Tibial artery (tissue), 4 donors: Measurements from ENCODE around the gene FARP1.

Experiments used
- DNase-seq, 2 donors: peaks; one replicate each; pipeline ENCODE4 v3.0.0-alpha.2; 2019
- H3K27ac ChIP-seq, 2 donors: fragments of 200-600 bp; sonication (generic) in 1 of 2; 1 replicate in 1 of 2; 2 replicates in 1 of 2; pipeline ENCODE4 v1.5.1; 2018 to 2019; ENCODE audit warnings: mild to moderate bottlenecking in 1 of 2
- H3K27me3 ChIP-seq, 2 donors: fragments of 200-600 bp; sonication (generic) in 1 of 2; one replicate each; pipeline versions ENCODE4 v1.5.1 to v1.6.0; 2016 to 2019
- H3K36me3 ChIP-seq, 3 donors: fragments of 200-600 bp; sonication (generic) in 2 of 3; one replicate each; pipeline ENCODE4 v1.5.1; 2016 to 2019; ENCODE audit warnings: mild to moderate bottlenecking in 2 of 3
- H3K4me1 ChIP-seq, 4 donors: fragments of 200-600 bp; sonication (generic) in 2 of 4; 1 replicate in 3 of 4; 2 replicates in 1 of 4; pipeline ENCODE4 v1.5.1; 2016 to 2019
- H3K4me3 ChIP-seq, 2 donors: fragments of 200-600 bp; sonication (generic) in 1 of 2; 1 replicate in 1 of 2; 2 replicates in 1 of 2; pipeline ENCODE4 v1.5.1; 2018 to 2019; ENCODE audit warnings: mild to moderate bottlenecking in 2 of 2
- H3K9me3 ChIP-seq, 3 donors: fragments of 200-600 bp; sonication (generic) in 1 of 3; one replicate each; pipeline ENCODE4 v1.5.1; 2016 to 2019
- intact Hi-C: fragments of 100-400 bp; cut with DNase I; formaldehyde crosslinking; loops from one replicate; pipeline ENCODE4 v1.15.0; 2023; ENCODE audit warnings: low total_unique reads
- TF ChIP-seq, protein P1 (sequence below), 2 experiments: fragments of 200-600 bp in 1 of 2; fragments of 450-650 bp in 1 of 2; IDR thresholded peaks; one replicate each; pipeline ENCODE4 v1.5.1; 2017 to 2019; ENCODE audit warnings: antibody characterized with exemption in 2 of 2, mild to moderate bottlenecking in 1 of 2, moderate library complexity in 1 of 2

The FARP1 gene

DNA sequence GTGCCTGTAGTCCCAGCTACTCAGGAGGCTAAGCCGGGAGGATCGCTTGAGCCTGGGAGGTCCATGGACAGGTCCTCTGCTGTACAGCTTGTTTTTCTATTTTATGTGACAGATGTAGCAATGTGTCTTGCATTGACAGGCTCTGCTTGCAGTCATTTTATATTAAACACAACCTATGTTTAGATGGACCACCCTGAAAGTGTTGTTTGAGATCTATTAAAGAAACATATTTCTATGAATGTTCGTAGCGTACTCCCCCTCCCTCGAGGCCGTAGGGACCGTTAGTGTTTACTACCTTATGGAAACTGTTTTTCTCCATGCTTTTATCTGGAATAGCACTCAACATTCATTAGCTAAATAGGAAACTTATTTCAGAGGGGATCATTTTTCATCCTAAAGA lies 99.1 kb downstream of the FARP1 start:
- Histone ChIP-seq H3K27ac (no peak overlapping the region), H3K9me3 (no peaks in the 10 kb centered on the region), H3K4me1 (no peaks in the 10 kb centered on the region), H3K27me3 (no peaks in the 10 kb centered on the region), H3K36me3 (no peaks in the 10 kb centered on the region), H3K4me3 (no peak overlapping the region)
- TF ChIP-seq, protein P1, sequence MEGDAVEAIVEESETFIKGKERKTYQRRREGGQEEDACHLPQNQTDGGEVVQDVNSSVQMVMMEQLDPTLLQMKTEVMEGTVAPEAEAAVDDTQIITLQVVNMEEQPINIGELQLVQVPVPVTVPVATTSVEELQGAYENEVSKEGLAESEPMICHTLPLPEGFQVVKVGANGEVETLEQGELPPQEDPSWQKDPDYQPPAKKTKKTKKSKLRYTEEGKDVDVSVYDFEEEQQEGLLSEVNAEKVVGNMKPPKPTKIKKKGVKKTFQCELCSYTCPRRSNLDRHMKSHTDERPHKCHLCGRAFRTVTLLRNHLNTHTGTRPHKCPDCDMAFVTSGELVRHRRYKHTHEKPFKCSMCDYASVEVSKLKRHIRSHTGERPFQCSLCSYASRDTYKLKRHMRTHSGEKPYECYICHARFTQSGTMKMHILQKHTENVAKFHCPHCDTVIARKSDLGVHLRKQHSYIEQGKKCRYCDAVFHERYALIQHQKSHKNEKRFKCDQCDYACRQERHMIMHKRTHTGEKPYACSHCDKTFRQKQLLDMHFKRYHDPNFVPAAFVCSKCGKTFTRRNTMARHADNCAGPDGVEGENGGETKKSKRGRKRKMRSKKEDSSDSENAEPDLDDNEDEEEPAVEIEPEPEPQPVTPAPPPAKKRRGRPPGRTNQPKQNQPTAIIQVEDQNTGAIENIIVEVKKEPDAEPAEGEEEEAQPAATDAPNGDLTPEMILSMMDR (IDR thresholded peaks at IDR 0.05) = no peak
- DNase-seq = no peak
- intact Hi-C loops = no loop called here

- H3K9me3 ChIP-seq = no peaks in the 10 kb centered on the region
- no peak overlapping the region for H3K4me3 ChIP-seq
- no peaks in the 10 kb centered on the region for H3K27me3 ChIP-seq
- DNase-seq = no peak
- H3K36me3 ChIP-seq = no peaks in the 10 kb centered on the region
- TF ChIP-seq, protein P1 (IDR thresholded peaks at IDR 0.05) = no peak
- H3K4me1 ChIP-seq = no peaks in the 10 kb centered on the region
- no peak overlapping the region for H3K27ac ChIP-seq
- intact Hi-C loops = no loop called here
Observed at GRCh38 chr13:98242403-98242802, 99.5 kb downstream of the FARP1 start.

- Histone ChIP-seq H3K27ac (no peak overlapping the region), H3K36me3 (no peaks in the 10 kb centered on the region), H3K4me1 (no peaks in the 10 kb centered on the region), H3K9me3 (no peaks in the 10 kb centered on the region), H3K4me3 (no peak overlapping the region), H3K27me3 (no peaks in the 10 kb centered on the region)
- no peak for DNase-seq
- intact Hi-C loops = no loop called here
- TF ChIP-seq, protein P1 (IDR thresholded peaks at IDR 0.05) = no peak
Observed at GRCh38 chr13:98243929-98244272, 101.0 kb downstream of the FARP1 start.

- no peaks in the 10 kb centered on the region for H3K4me1 ChIP-seq
- no peaks in the 10 kb centered on the region for H3K9me3 ChIP-seq
- no peaks in the 10 kb centered on the region for H3K27me3 ChIP-seq
- TF ChIP-seq, protein P1 (IDR thresholded peaks at IDR 0.05) = no peak
- no peak overlapping the region for H3K4me3 ChIP-seq
- intact Hi-C loops = no loop called here
- DNase-seq = no peak
- H3K27ac ChIP-seq = no peak overlapping the region
- H3K36me3 ChIP-seq = no peaks in the 10 kb centered on the region
Observed at GRCh38 chr13:98246538-98247172, 103.8 kb downstream of the FARP1 start.

DNA sequence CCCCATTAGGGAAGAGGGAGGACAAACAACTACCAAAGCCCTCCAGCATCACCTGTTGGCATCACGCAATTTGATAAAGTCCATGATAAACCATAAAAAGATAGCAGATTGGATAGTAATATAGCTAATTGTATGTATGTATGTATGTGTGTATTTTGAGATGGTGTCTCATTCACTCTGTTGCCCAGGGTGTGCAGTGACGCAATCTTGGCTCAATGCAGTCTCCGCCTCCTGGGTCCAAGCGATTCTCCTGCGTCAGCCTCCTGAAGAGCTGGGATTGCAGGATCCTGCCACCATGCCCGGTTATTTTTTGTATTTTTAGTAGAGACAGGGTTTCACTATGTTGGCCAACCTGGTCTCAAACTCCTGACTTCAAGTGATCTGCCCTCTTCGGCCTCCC lies 108.8 kb downstream of the FARP1 start:
- Histone ChIP-seq H3K27me3 (no peaks in the 10 kb centered on the region), H3K27ac (no peak overlapping the region), H3K4me3 (no peak overlapping the region), H3K9me3 (no peaks in the 10 kb centered on the region), H3K4me1 (peaks cover 0 to 18% (median 8%) of the 10 kb centered on the region in 4 donors), H3K36me3 (no peaks in the 10 kb centered on the region)
- no peak for DNase-seq
- TF ChIP-seq, protein P1 (IDR thresholded peaks at IDR 0.05) = no peak
- intact Hi-C loops = no loop called here
